Measurements from ENCODE around the gene ATP8A2.

The ATP8A2 gene

DNA sequence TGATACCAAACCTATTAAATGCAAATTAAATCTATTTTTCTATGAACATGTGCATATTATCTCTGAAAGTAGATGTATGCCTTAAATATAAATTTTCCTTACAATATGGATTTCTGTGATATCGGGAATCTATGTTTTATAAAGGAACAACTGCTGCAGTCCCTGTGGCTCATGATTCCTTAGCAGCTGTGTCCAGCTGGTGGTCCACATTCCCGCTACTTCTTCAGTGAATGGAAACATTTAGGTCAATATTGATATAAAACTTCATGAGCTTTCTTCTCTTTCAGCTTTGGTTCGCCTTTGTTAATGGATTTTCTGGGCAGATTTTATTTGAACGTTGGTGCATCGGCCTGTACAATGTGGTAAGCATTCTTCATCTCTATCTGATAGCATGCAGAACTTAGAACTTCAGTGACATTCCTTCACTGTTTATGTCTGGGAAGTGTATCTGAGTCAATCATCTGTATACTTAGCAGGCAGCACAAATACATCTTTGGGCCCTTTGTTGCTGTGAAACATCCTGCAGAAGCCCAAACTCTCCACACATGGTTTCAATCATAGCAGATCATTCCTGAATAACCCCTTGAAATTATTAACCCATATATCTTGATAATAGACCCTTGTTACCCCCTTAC is 456.2 kb downstream of the ATP8A2 start:
- DNase-seq (ENCODE audit: low read depth, low spot score) = no peak

DNA sequence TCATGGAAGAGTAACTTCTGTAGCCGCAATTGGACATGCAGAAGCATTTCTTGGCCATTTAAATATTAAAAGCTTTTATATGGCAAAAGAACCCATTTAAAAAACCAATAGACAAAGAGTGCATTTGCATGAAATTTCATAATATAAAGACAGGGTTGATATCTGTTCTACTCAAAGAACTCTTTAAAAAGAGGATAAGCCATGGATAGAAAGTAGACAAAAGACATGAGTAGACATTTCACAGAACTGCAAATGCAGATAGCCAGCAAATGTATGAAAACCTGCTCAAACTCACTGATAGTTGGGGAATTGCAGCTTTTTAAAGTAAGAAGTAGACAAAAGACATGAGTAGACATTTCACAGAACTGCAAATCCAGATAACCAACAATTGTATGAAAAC is 462.0 kb downstream of the ATP8A2 start:
- no peak for DNase-seq (ENCODE audit: low read depth, low spot score)
- no peak overlapping the region for H3K27ac ChIP-seq

More for the DNA sequence above, 456.2 kb downstream of the ATP8A2 start:
- no peak overlapping the region for H3K27ac ChIP-seq

DNA sequence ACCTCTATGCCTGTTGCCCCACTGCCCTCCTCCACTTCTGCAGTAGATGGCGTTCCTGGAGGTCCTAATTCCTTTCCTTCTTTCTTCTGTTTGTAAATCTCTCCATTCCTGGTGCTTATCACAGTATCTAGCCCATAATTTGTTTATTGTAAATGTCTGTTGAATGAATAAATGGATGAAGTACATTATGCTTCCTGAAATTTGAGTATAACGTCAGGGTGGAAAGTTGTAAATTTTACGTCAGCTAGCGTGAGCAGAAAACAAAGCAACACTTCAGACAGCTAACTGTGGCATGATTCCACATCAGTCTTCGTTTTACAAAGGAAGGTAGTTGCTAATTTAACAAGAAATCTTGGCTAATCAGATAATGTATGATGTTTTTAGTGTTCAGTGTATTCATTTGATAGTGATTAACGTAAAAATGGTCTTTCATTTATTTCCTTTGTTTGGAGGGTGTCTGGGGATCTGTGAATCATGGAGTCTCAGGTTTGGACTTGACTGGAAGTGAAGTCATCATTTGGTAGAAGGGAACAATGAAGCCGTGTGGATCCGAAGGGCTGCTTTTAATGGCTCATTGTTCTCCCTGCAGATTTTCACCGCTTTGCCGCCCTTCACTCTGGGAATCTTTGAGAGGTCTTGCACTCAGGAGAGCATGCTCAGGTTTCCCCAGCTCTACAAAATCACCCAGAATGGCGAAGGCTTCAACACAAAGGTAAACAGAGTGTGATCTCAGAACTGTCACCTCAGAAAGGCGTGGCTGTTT is 465.0 kb downstream of the ATP8A2 start:
- peak overlapping the region; percentile 54 for H3K27ac ChIP-seq
- peak; percentile 65 for DNase-seq (ENCODE audit: low read depth, low spot score)

DNA sequence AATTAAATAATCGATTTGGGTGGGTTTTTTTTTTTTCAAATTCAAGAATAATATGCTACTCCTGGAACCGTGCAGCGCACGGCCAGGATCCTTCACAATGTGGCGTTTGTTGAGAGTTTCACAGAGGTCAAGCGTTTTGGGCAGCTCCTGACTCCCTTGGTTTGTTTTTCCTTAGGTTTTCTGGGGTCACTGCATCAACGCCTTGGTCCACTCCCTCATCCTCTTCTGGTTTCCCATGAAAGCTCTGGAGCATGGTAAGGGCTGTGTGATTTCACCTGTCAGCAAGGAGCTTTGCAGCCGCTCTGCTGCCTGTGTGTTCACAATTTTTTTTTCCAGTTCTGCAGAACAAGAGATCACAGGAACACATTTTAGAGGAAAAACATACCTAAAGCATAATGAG is 467.6 kb downstream of the ATP8A2 start:
- H3K27ac ChIP-seq = no peak overlapping the region
- DNase-seq (ENCODE audit: low read depth, low spot score) = no peak

- DNase-seq (ENCODE audit: low read depth, low spot score) = no peak
- H3K27ac ChIP-seq = peak overlapping the region; percentile 2
These were observed 468.5 kb downstream of the ATP8A2 start for GRCh38 chr13:25840261-25840660.

GRCh38 chr13:25840931-25841330 is 469.2 kb downstream of the ATP8A2 start:
- DNase-seq (ENCODE audit: low read depth, low spot score) = no peak
- no peak overlapping the region for H3K27ac ChIP-seq

DNA sequence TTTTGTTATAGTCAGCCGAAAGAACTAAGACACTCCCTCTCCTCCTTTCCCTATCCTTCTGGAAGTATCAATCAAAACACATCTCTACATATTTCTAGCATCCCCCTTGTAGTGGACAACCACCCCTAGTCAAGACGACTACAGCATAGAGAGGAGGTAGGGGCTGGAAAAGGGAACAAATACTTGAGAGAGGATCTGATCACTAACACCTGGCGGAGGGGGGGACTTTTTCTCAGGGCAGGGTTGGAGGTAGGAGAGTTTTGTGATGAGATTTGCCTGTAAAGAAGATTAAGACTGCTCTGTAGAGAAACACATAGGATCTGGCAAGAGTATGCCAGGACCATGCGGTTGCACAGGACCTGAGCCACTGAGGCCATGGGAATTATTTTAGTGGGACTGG is 471.9 kb downstream of the ATP8A2 start:
- no peak overlapping the region for H3K27ac ChIP-seq
- no peak for DNase-seq (ENCODE audit: low read depth, low spot score)

DNA sequence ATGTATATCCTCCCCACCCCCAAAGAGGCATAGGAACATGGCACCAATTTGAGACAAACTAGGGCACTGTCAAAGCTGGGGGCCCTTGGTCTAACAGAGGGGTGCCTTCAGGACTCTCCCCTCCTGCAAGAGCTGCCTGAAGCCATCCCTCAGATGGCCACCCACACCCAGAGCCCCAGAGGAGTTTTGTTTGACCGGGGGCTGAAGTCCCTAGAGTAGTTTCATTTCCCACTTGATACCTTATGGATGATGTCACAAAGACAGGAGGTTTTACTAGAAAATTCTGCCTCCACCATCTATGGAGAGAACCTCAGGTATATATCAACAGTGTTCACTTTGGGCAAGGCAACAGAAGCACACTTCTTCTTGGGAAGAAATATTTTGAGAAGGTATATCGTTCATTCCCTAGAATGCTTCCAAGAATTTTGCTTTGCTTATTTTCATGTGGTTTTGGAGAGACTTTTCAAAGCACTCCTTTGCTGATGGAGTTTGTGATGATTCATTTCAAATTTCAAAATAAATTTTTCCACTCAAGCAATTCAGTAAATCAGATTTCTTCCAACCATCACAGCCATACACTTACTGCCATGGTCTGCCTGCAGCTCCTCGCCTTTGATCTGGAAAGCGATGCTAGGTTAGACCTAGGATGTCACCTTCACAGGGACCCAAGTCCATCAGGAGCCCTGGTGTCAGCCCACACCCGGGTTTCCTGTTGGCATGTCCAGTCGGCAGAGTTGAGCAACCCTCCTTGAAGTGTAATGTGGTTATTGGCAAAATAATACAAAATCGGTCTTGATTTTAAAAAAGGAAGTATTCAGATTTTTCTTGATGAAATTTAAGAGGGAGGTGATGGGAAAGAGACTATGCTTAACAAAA is 473.0 kb downstream of the ATP8A2 start:
- DNase-seq (ENCODE audit: low read depth, low spot score) = no peak
- H3K27ac ChIP-seq = no peak overlapping the region

- no peak overlapping the region for H3K27ac ChIP-seq
- DNase-seq (ENCODE audit: low read depth, low spot score) = no peak
These were observed 474.6 kb downstream of the ATP8A2 start for GRCh38 chr13:25846222-25846984.

GRCh38 chr13:25847145-25847544 is 475.4 kb downstream of the ATP8A2 start:
- H3K27ac ChIP-seq = no peak overlapping the region
- DNase-seq (ENCODE audit: low read depth, low spot score) = no peak

GRCh38 chr13:25847635-25848626 is 476.2 kb downstream of the ATP8A2 start:
- no peak for DNase-seq (ENCODE audit: low read depth, low spot score)
- no peak overlapping the region for H3K27ac ChIP-seq

GRCh38 chr13:25848812-25849745 is 477.3 kb downstream of the ATP8A2 start:
- no peak overlapping the region for H3K27ac ChIP-seq

DNA sequence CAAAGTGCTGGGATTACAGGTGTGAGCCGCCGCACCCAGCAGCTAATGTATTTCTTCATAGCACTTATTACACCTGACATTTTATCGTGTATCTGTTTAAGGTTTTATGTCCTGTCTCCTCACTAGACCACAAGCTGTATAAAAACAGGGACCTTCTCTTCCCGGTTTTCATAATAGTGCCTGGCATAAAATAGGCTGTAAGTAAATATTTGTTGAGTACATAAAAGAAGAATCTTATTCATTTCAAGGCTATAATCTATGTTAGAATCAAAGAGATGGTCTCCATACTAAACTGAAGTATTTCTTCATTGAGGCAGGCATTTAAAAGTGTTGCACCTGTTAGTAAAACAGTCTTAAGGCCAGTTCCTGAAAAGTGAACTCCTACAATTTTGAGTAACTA is 486.1 kb downstream of the ATP8A2 start:
- DNase-seq (ENCODE audit: low read depth, low spot score) = no peak
- no peak overlapping the region for H3K27ac ChIP-seq

More at GRCh38 chr13:25848812-25849745, 477.3 kb downstream of the ATP8A2 start:
- DNase-seq (ENCODE audit: low read depth, low spot score) = no peak

GRCh38 chr13:25859528-25859927 is 487.8 kb downstream of the ATP8A2 start:
- DNase-seq (ENCODE audit: low read depth, low spot score) = no peak
- H3K27ac ChIP-seq = peak overlapping the region; percentile 30

GRCh38 chr13:25860265-25860664 is 488.5 kb downstream of the ATP8A2 start:
- H3K27ac ChIP-seq = peak overlapping the region; percentile 30
- no peak for DNase-seq (ENCODE audit: low read depth, low spot score)

- DNase-seq (ENCODE audit: low read depth, low spot score) = no peak
- H3K27ac ChIP-seq = peak overlapping the region; percentile 30
These were observed 489.1 kb downstream of the ATP8A2 start for GRCh38 chr13:25860862-25861261.

DNA sequence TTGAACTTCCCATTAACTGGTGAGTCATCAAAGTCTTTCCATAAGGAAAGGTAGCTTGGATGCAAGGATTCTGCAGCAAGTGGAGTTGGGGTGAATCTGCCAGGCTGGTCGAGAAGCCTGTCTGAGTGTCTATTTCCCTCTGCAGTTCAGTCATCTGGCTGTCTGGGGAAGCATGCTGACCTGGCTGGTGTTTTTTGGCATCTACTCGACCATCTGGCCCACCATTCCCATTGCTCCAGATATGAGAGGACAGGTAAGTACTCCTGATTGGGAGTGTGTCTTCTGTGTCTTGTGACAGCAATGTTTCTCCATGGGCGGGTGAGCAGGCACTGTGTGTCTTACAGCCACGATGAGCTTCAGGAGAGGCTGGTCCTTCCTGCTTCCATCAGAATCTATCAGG is 490.4 kb downstream of the ATP8A2 start:
- no peak overlapping the region for H3K27ac ChIP-seq
- DNase-seq (ENCODE audit: low read depth, low spot score) = no peak

DNA sequence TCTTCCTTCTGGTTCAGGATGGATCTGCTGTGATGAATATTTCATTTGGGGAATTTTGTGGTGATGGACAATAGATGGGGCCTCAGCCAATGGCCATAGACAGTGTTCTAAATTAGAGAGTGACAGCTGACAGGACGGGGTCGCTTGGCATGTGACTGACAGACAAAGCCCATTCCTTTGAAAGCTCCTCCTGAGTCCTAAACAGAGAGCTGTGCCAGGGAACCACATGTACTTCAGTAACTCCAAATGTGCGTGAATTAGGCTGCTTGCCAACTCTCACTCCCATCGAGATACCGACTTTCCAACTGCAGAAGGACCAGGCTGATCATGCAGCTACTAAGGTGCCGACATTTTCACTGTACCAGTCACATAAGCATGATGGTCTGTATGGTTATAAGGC is 492.3 kb downstream of the ATP8A2 start:
- DNase-seq (ENCODE audit: low read depth, low spot score) = no peak
- no peak overlapping the region for H3K27ac ChIP-seq
